Stomach (tissue), 4 donors: ENCODE measurements around the gene ESR2.

Source experiments
- EP300 ChIP-seq: sonication (generic); formaldehyde crosslinking; IDR thresholded peaks from one replicate; pipeline ENCODE4 v1.6.1; 2017; ENCODE audit warnings: antibody characterized with exemption
- POLR2A ChIP-seq, 4 donors: fragments of 450-650 bp; IDR thresholded peaks; one replicate each; pipeline ENCODE4 v1.6.1; 2016; ENCODE audit warnings: antibody characterized with exemption in 4 of 4, control low read depth in 2 of 4, mild to moderate bottlenecking in 1 of 4, moderate library complexity in 1 of 4
- POLR2AphosphoS5 ChIP-seq, 3 donors: sonication (generic); formaldehyde crosslinking; IDR thresholded peaks; one replicate each; pipeline ENCODE4 v1.6.1; 2016; ENCODE audit warnings: antibody characterized with exemption in 3 of 3
- TF ChIP-seq, protein P1 (sequence below), 7 experiments: fragments of 450-650 bp in 4 of 7; fragments of 200-600 bp in 3 of 7; sonication (generic) in 3 of 7; IDR thresholded peaks; one replicate each; pipeline ENCODE4 v1.5.1; 2016 to 2019; ENCODE audit warnings: antibody characterized with exemption in 7 of 7, control low read depth in 2 of 7, mild to moderate bottlenecking in 1 of 7

DNA sequence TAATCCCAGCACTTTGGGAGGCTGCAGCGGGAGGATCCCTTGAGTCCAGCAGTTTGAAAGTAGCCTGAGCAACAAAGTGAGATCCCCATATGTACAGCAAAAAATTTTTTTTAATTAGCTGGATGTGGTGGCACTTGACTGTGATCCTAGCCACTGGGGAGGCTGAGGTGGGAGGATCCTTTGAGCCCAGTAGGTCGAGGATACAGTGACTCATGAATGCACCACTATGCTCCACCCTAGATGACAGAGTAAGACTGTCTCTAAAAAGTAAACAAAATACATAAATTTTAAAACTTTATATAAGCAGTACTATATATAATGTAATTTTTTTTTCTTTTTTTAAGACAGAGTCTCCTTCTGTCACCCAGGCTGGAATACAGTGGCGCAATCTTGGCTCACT, 115.4 kb downstream of the ESR2 start:
- TF ChIP-seq POLR2A (IDR thresholded peaks at IDR 0.05) = no peak
- TF ChIP-seq, protein P1, sequence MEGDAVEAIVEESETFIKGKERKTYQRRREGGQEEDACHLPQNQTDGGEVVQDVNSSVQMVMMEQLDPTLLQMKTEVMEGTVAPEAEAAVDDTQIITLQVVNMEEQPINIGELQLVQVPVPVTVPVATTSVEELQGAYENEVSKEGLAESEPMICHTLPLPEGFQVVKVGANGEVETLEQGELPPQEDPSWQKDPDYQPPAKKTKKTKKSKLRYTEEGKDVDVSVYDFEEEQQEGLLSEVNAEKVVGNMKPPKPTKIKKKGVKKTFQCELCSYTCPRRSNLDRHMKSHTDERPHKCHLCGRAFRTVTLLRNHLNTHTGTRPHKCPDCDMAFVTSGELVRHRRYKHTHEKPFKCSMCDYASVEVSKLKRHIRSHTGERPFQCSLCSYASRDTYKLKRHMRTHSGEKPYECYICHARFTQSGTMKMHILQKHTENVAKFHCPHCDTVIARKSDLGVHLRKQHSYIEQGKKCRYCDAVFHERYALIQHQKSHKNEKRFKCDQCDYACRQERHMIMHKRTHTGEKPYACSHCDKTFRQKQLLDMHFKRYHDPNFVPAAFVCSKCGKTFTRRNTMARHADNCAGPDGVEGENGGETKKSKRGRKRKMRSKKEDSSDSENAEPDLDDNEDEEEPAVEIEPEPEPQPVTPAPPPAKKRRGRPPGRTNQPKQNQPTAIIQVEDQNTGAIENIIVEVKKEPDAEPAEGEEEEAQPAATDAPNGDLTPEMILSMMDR (IDR thresholded peaks at IDR 0.05) = no peak
- TF ChIP-seq EP300 = no peak
- TF ChIP-seq POLR2AphosphoS5 (IDR thresholded peaks at IDR 0.05) = no peak
